ENCODE measurements around the gene ESR2. TPM values are rescaled to one million over a fixed set of nuclear protein-coding genes. Genes with fewer than 3 reads are reported as not detected.

Gene ESR2
- total RNA-seq, 2 experiments from 2014 or later: 0.31 to 0.43 TPM

DNA sequence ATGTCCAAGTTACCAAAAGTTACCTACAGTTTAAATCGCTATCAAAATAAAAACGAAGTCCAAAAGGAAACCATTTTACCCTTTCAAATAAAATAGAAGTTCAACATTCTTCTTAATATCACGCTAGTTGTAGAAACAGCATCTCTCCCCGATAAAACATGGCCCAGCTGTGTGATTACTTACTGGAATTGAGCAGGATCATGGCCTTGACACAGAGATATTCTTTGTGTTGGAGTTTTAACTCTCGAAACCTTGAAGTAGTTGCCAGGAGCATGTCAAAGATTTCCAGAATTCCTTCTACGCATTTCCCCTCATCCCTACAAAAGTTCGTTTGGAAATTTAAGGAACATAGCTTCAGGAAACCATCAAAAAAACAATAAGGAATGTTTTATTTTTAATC, 44.8 kb downstream of the ESR2 start:
- POLR2A ChIA-PET: no interaction called here
- TF ChIP-seq CTCF (IDR thresholded peaks at IDR 0.05): no peak
- intact Hi-C loops (cut with micrococcal nuclease): no loop called here
- DNase-seq (no peak), ATAC-seq (no peak)
- Mint-ChIP-seq H3K27ac (no peak overlapping the region), H3K27me3 (peaks cover 9% of the 10 kb centered on the region), H3K4me1 (ENCODE audit: low read depth) (no peaks in the 10 kb centered on the region), H3K36me3 (ENCODE audit: low read depth) (no peaks in the 10 kb centered on the region), H3K4me3 (no peak overlapping the region), H3K9me3 (no peaks in the 10 kb centered on the region)
- CTCF ChIA-PET: interaction anchor here (1.4 kb wide), 2 partner anchors 46 to 54 kb away, joined by 3 to 5 read pairs; no protein-coding TSS in a partner anchor

GRCh38 chr14:64248689-64249088, 45.5 kb downstream of the ESR2 start:
- Mint-ChIP-seq H3K36me3 (ENCODE audit: low read depth) (no peaks in the 10 kb centered on the region), H3K27ac (no peak overlapping the region), H3K27me3 (peaks cover 9% of the 10 kb centered on the region), H3K4me1 (ENCODE audit: low read depth) (no peaks in the 10 kb centered on the region), H3K9me3 (no peaks in the 10 kb centered on the region), H3K4me3 (no peak overlapping the region)
- ChIA-PET CTCF (interaction anchor here (1.4 kb wide), 2 partner anchors 47 to 55 kb away, joined by 3 to 5 read pairs; no protein-coding TSS in a partner anchor), POLR2A (no interaction called here)
- ATAC-seq (no peak), DNase-seq (no peak)
- intact Hi-C loops (cut with micrococcal nuclease): no loop called here
- no peak for TF ChIP-seq CTCF (IDR thresholded peaks at IDR 0.05)

DNA sequence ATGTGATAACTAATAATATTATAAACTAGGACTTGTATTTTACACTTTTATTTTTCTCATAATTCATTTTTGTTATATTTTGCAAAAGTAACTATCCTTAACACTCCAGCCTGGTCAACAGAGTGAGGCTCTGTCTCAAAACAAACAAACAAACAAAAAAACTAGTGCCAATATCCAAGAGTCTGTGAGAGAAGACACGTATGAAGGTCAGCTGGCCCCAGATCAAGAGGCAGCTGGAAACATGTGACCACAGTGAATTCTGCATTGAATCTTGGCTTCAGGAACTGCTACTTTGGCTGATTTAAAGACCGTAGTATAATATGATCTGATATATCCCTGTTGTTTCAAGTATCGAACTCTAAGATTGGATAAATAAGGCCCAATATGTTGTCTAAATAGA, 47.0 kb downstream of the ESR2 start:
- DNase-seq: no peak
- H3K9me3 Mint-ChIP-seq: no peaks in the 10 kb centered on the region
- H3K4me3 Mint-ChIP-seq: no peak overlapping the region
- no peak for ATAC-seq
- no peaks in the 10 kb centered on the region for H3K36me3 Mint-ChIP-seq (ENCODE audit: low read depth)
- no peak for TF ChIP-seq CTCF (IDR thresholded peaks at IDR 0.05)
- intact Hi-C loops (cut with micrococcal nuclease): no loop called here
- CTCF ChIA-PET: no interaction called here
- H3K27ac Mint-ChIP-seq: no peak overlapping the region
- POLR2A ChIA-PET: no interaction called here
- H3K4me1 Mint-ChIP-seq (ENCODE audit: low read depth): no peaks in the 10 kb centered on the region
- H3K27me3 Mint-ChIP-seq: peaks cover 11% of the 10 kb centered on the region

- ChIA-PET CTCF (no interaction called here), POLR2A (no interaction called here)
- DNase-seq: no peak
- no peaks in the 10 kb centered on the region for H3K4me1 Mint-ChIP-seq (ENCODE audit: low read depth)
- intact Hi-C loops (cut with micrococcal nuclease): no loop called here
- no peak for ATAC-seq
- no peaks in the 10 kb centered on the region for H3K9me3 Mint-ChIP-seq
- H3K36me3 Mint-ChIP-seq (ENCODE audit: low read depth): no peaks in the 10 kb centered on the region
- H3K27ac Mint-ChIP-seq: no peak overlapping the region
- no peak overlapping the region for H3K4me3 Mint-ChIP-seq
- peaks cover 11% of the 10 kb centered on the region for H3K27me3 Mint-ChIP-seq
- TF ChIP-seq CTCF (IDR thresholded peaks at IDR 0.05): no peak
These were observed 47.5 kb downstream of the ESR2 start for GRCh38 chr14:64246688-64247087.

GRCh38 chr14:64245491-64245890, 48.7 kb downstream of the ESR2 start:
- no peak for TF ChIP-seq CTCF (IDR thresholded peaks at IDR 0.05)
- no peaks in the 10 kb centered on the region for H3K9me3 Mint-ChIP-seq
- DNase-seq (no peak), ATAC-seq (no peak)
- no peak overlapping the region for H3K27ac Mint-ChIP-seq
- H3K27me3 Mint-ChIP-seq: peaks cover 11% of the 10 kb centered on the region
- no peaks in the 10 kb centered on the region for H3K4me1 Mint-ChIP-seq (ENCODE audit: low read depth)
- ChIA-PET CTCF (no interaction called here), POLR2A (no interaction called here)
- H3K4me3 Mint-ChIP-seq: no peak overlapping the region
- intact Hi-C loops (cut with micrococcal nuclease): no loop called here
- H3K36me3 Mint-ChIP-seq (ENCODE audit: low read depth): no peaks in the 10 kb centered on the region
